Kidney epithelial cell (primary cell): ENCODE data around the gene ZFC3H1. TPM values are rescaled to one million over a fixed set of nuclear protein-coding genes. Genes with fewer than 3 reads are reported as not detected.

Experiments
- DNase-seq: peaks from one replicate; pipeline ENCODE4 v3.0.0-alpha.2; 2010; ENCODE audit warnings: low read depth
- H3K27me3 ChIP-seq: 2 replicates; pipeline ENCODE4 v1.6.0; 2011; ENCODE audit warnings: low read length; ENCODE audit not compliant: control insufficient read depth, insufficient read depth
- H3K36me3 ChIP-seq: 2 replicates; pipeline ENCODE4 v1.5.1; 2011; ENCODE audit warnings: low read length; ENCODE audit not compliant: control insufficient read depth, insufficient read depth
- H3K4me3 ChIP-seq: 2 replicates; pipeline ENCODE4 v1.5.1; 2011; ENCODE audit warnings: low read depth, mild to moderate bottlenecking, control low read depth, low read length
- total RNA-seq: library from RNA; depleted of rRNA; stranded (reverse); fragments of >200 nt; gene quantifications from 2 replicates; pipeline ENCODE4 v1.2.3, GENCODE V29; 2015
- TF ChIP-seq, protein P1 (sequence below): IDR thresholded peaks from 2 replicates; pipeline ENCODE4 v1.5.1; 2011; ENCODE audit warnings: mild to moderate bottlenecking, moderate library complexity, low read length, control low read depth, inconsistent platforms; ENCODE audit not compliant: insufficient read depth, poor library complexity, severe bottlenecking

ZFC3H1 gene
- total RNA-seq, 1 donor from 2014 or later: 25.2 TPM

DNA sequence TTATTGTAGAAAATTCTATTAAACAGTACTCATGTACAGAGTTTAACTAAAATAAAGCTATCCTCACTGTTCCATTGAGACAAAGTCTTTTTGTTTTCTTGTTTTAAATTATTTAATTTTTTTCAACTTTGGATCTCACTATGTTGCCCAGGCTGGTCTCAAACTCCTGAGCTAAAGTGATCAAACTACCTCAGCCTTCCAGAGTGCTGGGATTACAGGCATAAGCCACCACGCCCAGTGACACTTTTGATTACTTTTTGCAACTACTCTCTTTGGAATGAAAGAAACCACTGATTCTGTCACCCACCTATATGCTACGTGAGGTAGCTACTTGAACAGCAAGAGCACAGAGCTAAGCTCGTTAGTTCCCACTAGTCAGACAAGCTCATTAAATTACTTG lies 17.1 kb downstream of the ZFC3H1 start:
- no peaks in the 10 kb centered on the region for H3K27me3 ChIP-seq
- TF ChIP-seq, protein P1, sequence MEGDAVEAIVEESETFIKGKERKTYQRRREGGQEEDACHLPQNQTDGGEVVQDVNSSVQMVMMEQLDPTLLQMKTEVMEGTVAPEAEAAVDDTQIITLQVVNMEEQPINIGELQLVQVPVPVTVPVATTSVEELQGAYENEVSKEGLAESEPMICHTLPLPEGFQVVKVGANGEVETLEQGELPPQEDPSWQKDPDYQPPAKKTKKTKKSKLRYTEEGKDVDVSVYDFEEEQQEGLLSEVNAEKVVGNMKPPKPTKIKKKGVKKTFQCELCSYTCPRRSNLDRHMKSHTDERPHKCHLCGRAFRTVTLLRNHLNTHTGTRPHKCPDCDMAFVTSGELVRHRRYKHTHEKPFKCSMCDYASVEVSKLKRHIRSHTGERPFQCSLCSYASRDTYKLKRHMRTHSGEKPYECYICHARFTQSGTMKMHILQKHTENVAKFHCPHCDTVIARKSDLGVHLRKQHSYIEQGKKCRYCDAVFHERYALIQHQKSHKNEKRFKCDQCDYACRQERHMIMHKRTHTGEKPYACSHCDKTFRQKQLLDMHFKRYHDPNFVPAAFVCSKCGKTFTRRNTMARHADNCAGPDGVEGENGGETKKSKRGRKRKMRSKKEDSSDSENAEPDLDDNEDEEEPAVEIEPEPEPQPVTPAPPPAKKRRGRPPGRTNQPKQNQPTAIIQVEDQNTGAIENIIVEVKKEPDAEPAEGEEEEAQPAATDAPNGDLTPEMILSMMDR: no peak
- no peak overlapping the region for H3K4me3 ChIP-seq
- H3K36me3 ChIP-seq: peaks cover 1% of the 10 kb centered on the region
- no peak for DNase-seq

DNA sequence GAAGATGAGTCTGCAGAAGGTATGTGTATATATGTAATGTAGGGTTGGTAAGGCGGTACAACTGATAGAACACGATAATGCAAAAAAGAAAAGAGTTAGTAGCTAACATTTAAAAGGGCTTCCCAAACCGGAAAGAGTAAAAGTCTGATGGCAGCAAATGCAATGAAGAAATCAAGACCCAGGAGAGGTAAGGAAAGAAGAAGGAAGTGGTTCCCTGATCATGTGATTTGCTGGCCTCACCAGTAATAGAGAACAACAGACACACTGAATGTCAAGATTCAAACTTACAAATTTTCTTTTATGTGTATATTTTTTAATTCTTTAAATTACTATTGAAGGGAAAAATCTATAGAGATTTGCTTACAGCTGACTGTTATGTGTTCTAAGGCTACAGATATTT lies 18.4 kb downstream of the ZFC3H1 start:
- Histone ChIP-seq H3K36me3 (peaks cover 1% of the 10 kb centered on the region), H3K27me3 (no peaks in the 10 kb centered on the region), H3K4me3 (no peak overlapping the region)
- DNase-seq: no peak
- TF ChIP-seq, protein P1: no peak

DNA sequence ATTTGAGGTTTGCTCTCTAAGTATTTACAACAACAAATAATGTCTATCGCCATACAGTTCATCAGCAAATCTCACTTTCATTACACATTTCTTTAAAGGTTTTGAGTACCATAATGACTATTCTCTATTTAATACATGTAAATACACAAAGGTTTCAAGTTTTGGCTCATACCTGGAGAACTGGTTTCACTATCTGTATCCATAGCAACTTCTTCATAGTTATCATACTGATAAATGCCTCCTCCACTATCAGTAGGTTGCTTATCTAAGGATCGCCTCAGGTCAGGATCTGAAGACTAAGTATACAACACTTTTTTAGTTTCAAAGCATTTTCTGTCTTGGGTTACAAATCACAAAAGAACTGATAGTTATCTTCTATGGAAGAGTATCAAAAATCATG lies 21.4 kb downstream of the ZFC3H1 start:
- Histone ChIP-seq H3K27me3 (no peaks in the 10 kb centered on the region), H3K4me3 (no peak overlapping the region), H3K36me3 (peaks cover 1% of the 10 kb centered on the region)
- TF ChIP-seq, protein P1: no peak
- no peak for DNase-seq

DNA sequence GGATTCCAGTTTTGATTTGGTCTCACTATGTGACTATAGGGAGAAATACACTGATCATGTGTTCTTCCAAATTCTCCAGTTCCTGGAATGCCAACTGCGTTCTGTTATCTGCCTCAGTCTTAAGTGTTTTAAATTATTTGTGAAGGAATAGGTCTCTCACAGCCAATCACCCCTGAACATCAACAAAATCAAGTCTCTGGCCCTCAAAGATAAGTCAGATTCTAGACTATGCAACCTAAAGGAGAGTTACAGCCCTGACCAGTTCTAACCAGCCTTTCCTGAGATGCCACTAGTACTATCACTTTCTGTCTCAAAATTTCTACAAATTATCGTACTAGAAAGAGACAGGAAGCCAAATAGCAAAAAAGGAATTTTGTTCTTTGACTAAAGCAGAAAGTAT lies 22.3 kb downstream of the ZFC3H1 start:
- Histone ChIP-seq H3K4me3 (no peak overlapping the region), H3K27me3 (no peaks in the 10 kb centered on the region), H3K36me3 (peaks cover 1% of the 10 kb centered on the region)
- TF ChIP-seq, protein P1: no peak
- no peak for DNase-seq

DNA sequence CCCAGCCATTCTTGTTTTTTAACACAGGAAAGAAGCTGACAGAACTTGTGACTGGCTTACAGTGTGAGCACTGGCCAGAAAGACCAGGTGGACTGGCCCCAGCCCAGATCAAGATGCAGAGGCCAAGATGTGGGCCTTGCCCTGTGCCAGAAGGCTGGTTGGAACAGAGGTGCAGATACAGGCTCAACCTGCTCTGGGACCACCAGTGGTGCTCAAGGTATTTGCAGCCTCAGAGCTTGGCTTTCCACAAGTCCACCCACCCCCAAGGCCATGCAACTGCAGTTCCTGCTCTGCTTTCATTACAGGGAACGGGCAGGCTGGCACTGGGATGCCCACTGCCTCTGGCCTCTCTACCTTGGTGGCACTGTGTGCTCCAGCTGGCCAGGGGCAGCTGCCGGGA lies 23.3 kb downstream of the ZFC3H1 start:
- Histone ChIP-seq H3K36me3 (no peaks in the 10 kb centered on the region), H3K27me3 (no peaks in the 10 kb centered on the region), H3K4me3 (no peak overlapping the region)
- no peak for DNase-seq
- TF ChIP-seq, protein P1: no peak

DNA sequence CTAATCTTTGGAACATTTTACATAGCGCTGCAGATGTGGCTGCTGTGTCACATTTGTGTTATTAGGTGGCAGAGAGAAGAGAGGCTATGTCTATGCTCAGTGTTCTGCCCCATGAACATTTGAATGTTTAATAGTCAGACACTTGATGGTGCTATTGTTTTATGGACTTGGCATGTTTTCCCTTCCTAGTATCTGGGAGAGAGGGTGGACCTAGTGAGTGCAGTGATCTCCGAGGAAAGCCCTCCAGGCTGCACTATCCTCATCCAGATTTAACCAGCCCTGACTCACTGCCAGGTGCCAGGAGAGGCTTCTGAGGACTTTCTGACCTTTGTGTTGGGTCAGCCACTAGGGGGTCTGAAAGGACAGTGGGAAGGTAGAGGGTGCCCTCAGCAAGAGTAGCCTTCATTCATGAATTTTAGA lies 24.3 kb downstream of the ZFC3H1 start:
- no peak overlapping the region for H3K4me3 ChIP-seq
- no peaks in the 10 kb centered on the region for H3K36me3 ChIP-seq
- H3K27me3 ChIP-seq: no peaks in the 10 kb centered on the region
- TF ChIP-seq, protein P1: peak; percentile 14
- DNase-seq: no peak
